Osteoblast (primary cell): ENCODE data around the gene CMYA5. TPM values are rescaled to one million over a fixed set of nuclear protein-coding genes. Genes with fewer than 3 reads are reported as not detected.
A peak's percentile ranks its signal among the peaks of the same experiment; 100 is the strongest.

ENCODE experiments used
- DNase-seq: peaks from one replicate; pipeline ENCODE4 v3.0.0; 2011; ENCODE audit warnings: low spot score, mixed read lengths; ENCODE audit not compliant: insufficient read length; ENCODE audit errors: missing footprints
- H2AFZ ChIP-seq: 2 replicates; pipeline ENCODE4 v1.6.0; 2011; ENCODE audit warnings: mild to moderate bottlenecking, low read length
- H3K27ac ChIP-seq: 2 replicates; pipeline ENCODE4 v1.5.1; 2011; ENCODE audit warnings: mild to moderate bottlenecking, low read depth, low read length, moderate library complexity
- H3K27me3 ChIP-seq: 2 replicates; pipeline ENCODE4 v1.6.0; 2012; ENCODE audit warnings: mild to moderate bottlenecking, control low read depth, inconsistent platforms, low read length, moderate library complexity; ENCODE audit not compliant: insufficient read depth
- H3K36me3 ChIP-seq: 2 replicates; pipeline ENCODE4 v1.5.1; 2011; ENCODE audit warnings: mild to moderate bottlenecking, low read length, control low read depth, moderate library complexity; ENCODE audit not compliant: insufficient read depth
- H3K4me1 ChIP-seq: 2 replicates; pipeline ENCODE4 v1.5.1; 2011; ENCODE audit warnings: mild to moderate bottlenecking, low read length, control low read depth, moderate library complexity; ENCODE audit not compliant: insufficient read depth
- H3K4me2 ChIP-seq: 2 replicates; pipeline ENCODE4 v1.6.0; 2011; ENCODE audit warnings: mild to moderate bottlenecking, low read length; ENCODE audit not compliant: insufficient read depth
- H3K4me3 ChIP-seq: fragments of 200-600 bp; sonication (generic); 3 replicates; pipeline ENCODE4 v1.5.1; 2012; ENCODE audit warnings: mild to moderate bottlenecking, low read length, inconsistent platforms; ENCODE audit not compliant: insufficient read depth
- H3K79me2 ChIP-seq: 2 replicates; pipeline ENCODE4 v1.6.0; 2012; ENCODE audit warnings: mild to moderate bottlenecking, low read length, control low read depth, inconsistent platforms; ENCODE audit not compliant: insufficient read depth
- H3K9me3 ChIP-seq: 2 replicates; pipeline ENCODE4 v1.5.1; 2011; ENCODE audit warnings: low read depth, low read length, control low read depth
- H4K20me1 ChIP-seq: 2 replicates; pipeline ENCODE4 v1.6.0; 2012; ENCODE audit warnings: mild to moderate bottlenecking, low read length, control low read depth; ENCODE audit not compliant: insufficient read depth
- CTCF ChIP-seq: IDR thresholded peaks from 2 replicates; pipeline ENCODE4 v1.5.1; 2011; ENCODE audit warnings: mild to moderate bottlenecking, low read depth, low read length, moderate library complexity; ENCODE audit errors: extremely low read depth
- total RNA-seq: library from RNA; depleted of rRNA; stranded (reverse); fragments of >200 nt; gene quantifications from 2 replicates; pipeline ENCODE4 v1.2.3, GENCODE V29; 2012

The CMYA5 gene
- 2.1 and 2.2 TPM in 2 replicates for total RNA-seq

- H2AFZ ChIP-seq, result peak within 1 kb of the TSS; percentile 73
- peak; percentile 73 for DNase-seq
- TF ChIP-seq CTCF, result no peak
Observed at GRCh38 chr5:79689541-79690466, at the start of gene CMYA5. Gene CMYA5, plus strand, starts transcription at chr5:79689836. Its CDS starts 72 bp downstream, at chr5:79689908.

GRCh38 chr5:79640571-79641055, 49.0 kb upstream of the CMYA5 start:
- Histone ChIP-seq H3K27ac (no peak overlapping the region), H3K36me3 (peaks cover 29% of the 10 kb centered on the region), H3K4me1 (peaks cover 13% of the 10 kb centered on the region), H4K20me1 (peaks cover 8% of the 10 kb centered on the region), H3K4me3 (no peak overlapping the region), H3K27me3 (no peaks in the 10 kb centered on the region), H3K79me2 (peaks cover 36% of the 10 kb centered on the region), H3K4me2 (no peak overlapping the region), H3K9me3 (no peaks in the 10 kb centered on the region), H2AFZ (no peak overlapping the region)
- no peak for DNase-seq
- no peak for TF ChIP-seq CTCF

More at GRCh38 chr5:79689541-79690466, at the start of gene CMYA5:
- peak within 1 kb of the TSS; percentile 79 for H3K4me2 ChIP-seq
- peak within 1 kb of the TSS; percentile 72 for H3K4me3 ChIP-seq
- no peaks in the 10 kb centered on the region for H3K9me3 ChIP-seq
- H3K79me2 ChIP-seq, result no peaks in the 10 kb centered on the region
- H3K27me3 ChIP-seq, result no peaks in the 10 kb centered on the region
- no peak within 1 kb of the TSS for H3K27ac ChIP-seq
- H3K4me1 ChIP-seq, result peaks cover 3% of the 10 kb centered on the region
- H4K20me1 ChIP-seq, result no peaks in the 10 kb centered on the region
- H3K36me3 ChIP-seq, result no peaks in the 10 kb centered on the region

GRCh38 chr5:79641414-79641813, 48.2 kb upstream of the CMYA5 start:
- Histone ChIP-seq H3K4me3 (no peak overlapping the region), H3K27ac (no peak overlapping the region), H3K79me2 (peaks cover 34% of the 10 kb centered on the region), H2AFZ (no peak overlapping the region), H3K4me1 (peaks cover 13% of the 10 kb centered on the region), H3K9me3 (no peaks in the 10 kb centered on the region), H3K27me3 (no peaks in the 10 kb centered on the region), H3K36me3 (peaks cover 30% of the 10 kb centered on the region), H4K20me1 (peaks cover 8% of the 10 kb centered on the region), H3K4me2 (no peak overlapping the region)
- no peak for TF ChIP-seq CTCF
- DNase-seq, result no peak

- Histone ChIP-seq H3K27me3 (no peaks in the 10 kb centered on the region), H3K36me3 (peaks cover 36% of the 10 kb centered on the region), H2AFZ (no peak overlapping the region), H3K4me2 (no peak overlapping the region), H3K27ac (no peak overlapping the region), H3K79me2 (peaks cover 28% of the 10 kb centered on the region), H4K20me1 (peaks cover 8% of the 10 kb centered on the region), H3K9me3 (no peaks in the 10 kb centered on the region), H3K4me1 (peaks cover 13% of the 10 kb centered on the region), H3K4me3 (no peak overlapping the region)
- no peak for TF ChIP-seq CTCF
- no peak for DNase-seq
Observed at GRCh38 chr5:79642210-79642609, 47.4 kb upstream of the CMYA5 start.
